ENCODE data around the gene KCND1.

Gene KCND1

GRCh38 chrX:48936429-48937053 is 35.1 kb downstream of the KCND1 start:
- no peak for DNase-seq

DNA sequence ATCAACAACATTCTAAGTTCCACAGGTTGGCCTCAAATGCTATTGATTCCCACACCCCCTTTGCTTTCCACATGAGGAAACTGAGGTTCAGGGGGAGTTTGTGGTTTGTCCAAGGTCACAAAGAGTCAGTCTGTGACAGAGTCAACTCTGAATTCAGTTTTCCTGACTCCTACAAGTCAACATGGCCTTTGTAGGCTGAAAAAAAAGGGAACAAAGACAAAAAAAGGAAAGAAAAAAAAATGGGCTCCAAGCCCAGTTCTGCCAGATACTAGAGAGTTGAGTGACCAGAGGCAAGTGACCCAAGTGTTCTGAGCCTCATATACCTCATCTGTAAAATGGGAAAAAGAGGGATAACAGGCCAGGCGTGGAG is 36.4 kb downstream of the KCND1 start:
- no peak for DNase-seq

- DNase-seq, result no peak
Observed at GRCh38 chrX:48934581-48935300, 36.9 kb downstream of the KCND1 start.

DNA sequence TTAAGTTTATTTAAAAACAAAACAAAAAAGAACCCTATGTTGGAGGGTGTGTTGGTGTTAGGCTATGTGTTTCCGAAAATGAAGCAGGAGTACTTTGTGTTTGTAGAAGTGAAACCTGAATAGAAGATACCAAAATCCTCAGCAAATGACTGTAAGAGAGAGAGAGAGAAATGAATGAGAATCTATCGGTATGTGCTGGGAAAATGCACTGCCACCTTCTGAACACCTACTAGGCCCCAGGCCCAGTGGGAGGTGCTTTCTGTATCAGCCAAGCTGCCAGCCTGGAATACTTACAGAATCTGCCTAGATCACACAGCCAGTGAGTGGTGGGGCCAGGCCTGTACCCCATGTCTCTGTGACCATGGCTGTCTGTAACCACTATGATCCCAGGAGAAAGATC is 37.9 kb downstream of the KCND1 start:
- DNase-seq, result no peak

DNA sequence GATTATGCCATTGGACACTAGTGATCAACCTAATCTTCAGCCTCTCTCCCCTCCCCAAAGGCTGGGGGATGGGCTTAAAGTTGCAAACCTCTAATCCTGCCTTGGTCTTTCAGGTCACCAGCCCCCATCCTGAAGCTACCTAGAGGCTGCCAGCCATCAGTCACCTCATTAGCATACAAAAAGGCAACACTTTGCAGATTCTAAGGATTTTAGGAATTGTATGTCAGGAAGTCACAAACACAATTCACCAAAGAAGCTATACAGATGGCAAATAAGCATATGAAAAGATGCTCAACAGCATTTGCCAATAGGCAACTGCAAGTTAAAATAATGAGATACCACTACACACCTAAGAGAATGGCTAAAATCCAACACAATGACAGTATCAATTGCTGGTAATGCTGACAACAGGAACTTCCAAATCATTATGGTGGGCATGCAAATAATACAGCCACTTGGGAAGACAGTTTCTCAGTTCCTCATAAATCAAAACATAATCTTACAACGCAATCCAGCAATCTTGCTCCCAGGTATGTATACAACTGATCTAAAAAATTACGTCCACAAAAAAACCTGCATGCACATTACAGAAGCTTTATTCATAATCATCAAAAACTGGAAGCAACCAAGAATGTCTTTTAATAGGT is 43.8 kb downstream of the KCND1 start:
- DNase-seq, result no peak

DNA sequence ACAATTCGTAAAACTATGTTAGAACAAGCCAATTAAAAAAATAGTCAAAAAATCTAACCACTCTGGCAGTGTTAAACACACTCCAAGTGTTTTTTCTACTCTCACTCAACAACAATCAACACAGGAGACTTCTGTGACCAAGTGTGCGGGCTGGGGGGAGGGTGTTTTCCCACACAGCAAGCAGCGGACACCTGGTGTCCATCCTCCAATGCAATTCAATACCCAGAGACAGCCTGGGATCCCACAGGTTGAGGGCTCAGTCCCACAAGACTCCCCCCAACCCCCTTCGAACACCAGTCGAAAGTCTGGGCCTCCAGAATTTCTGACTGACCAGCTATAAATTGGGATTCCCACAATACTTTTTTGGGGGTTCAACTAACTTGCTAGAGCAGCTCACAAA is 44.5 kb downstream of the KCND1 start:
- no peak for DNase-seq

DNA sequence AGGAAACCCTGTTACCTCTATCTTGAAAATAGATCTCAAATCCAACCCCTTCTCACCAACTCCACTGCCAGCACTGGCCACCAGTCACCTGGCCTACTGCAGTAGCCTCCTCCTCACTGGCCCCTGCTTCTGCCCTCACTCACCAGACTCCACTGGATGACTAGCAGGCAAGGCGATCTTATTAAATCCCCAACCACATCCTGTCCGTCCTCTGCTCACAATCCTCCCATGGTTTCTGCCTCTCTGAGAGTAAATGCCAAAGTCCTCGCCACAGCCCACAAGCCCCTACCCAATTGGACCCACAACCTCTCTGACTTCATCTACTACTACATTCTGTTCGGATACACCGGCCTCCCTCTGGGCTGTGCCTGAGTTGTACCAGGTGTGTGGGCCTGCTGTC is 47.4 kb downstream of the KCND1 start:
- no peak for DNase-seq

GRCh38 chrX:48923771-48924170 is 47.9 kb downstream of the KCND1 start:
- DNase-seq, result no peak

- DNase-seq, result no peak
Observed at GRCh38 chrX:48920718-48921104, 50.9 kb downstream of the KCND1 start.

DNA sequence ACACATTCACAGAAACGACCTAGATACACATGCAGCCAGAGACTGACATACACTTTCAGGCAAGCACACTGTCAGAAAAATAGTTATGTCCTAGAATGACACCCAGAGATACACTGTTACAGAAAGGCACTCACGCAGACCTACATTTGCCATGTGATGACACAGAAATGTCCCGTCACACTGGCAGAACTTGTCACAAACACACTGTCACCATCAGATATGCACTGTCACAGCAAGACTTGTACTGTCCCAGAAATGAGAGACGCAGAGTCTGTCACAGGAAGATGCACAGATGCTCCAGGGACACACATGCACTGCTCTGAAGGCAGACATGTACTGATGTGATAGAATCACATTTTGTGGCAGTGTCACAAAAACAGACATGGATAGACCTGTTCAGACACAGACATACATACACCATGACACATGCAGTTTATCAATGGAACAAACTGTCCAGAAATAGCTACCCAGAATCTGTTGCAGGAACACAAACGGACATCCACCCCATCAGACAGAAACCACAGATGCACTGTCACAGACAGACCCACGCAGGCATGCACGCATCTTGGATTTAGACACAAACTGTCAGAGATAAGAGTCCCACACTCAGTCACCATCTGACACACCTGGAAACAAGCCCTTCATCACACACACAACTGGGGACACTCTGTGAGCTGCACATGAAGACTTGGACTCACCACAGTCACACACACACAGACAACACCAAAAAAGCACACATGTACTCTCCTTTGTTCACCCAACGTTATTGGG is 51.5 kb downstream of the KCND1 start:
- DNase-seq, result no peak

DNA sequence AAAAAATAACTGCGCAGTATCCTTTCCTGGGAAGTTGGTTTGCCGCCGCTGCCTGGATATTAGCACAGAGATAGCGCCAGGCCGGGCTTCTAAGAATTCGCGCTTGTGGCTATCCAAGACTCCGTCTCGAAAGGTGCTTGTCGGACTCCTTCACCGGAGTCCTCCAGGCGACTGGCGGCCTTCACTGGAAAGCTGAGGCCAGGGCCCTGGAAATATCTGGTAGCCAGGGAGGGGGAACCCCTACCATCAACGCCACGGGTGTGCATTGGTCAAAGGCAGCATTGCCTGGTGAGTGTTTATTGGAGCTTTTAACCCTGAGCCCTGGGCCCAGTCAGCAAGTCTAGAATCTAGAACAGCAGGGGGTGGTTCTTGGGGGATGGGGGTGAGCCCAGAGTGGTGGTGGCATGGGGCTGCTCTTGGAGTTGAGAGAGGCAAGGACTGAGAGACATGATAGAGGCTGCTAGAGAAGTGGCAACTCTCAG is 52.2 kb downstream of the KCND1 start:
- peak; percentile 44 for DNase-seq

DNA sequence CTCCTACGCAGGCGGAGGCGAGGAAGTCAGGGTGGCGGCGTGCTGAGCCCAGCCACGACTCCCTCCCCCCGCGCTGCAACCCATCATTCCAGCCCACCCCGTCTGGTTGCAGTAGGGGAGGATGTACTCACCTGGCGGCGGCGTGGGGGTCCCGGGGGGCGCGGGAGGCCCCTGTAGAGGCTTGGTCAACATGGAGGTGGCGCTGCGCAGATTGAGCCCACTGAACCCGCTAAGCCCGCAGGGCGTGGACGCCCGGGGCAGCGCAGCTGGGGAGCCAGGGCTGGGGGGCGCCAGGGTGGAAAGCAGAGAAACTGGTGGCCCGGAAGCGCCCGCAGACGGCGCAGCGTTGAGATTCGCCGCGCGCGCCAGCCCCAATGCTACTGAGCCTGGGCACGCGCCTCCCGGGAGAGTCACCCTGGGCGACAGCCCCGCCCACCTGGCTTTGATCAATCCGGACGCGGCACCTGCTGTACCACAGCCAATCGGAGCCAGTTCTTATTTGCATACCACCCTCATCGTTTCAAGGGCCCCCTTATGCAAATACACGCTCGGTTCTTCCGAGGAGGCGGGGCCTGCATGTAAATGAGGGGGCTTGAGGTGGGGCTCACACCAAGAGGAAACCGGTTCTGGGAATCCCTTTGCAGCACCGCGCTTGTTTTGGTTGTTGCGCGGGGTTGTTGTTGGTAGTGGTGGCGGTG is 52.9 kb downstream of the KCND1 start, which contains the start of gene PIM2:
Gene PIM2 (minus strand): TSS at position 382 of the 698 bp plus-strand sequence. CDS start 190 bp downstream, at position 192.
- peak; percentile 97 for DNase-seq

DNA sequence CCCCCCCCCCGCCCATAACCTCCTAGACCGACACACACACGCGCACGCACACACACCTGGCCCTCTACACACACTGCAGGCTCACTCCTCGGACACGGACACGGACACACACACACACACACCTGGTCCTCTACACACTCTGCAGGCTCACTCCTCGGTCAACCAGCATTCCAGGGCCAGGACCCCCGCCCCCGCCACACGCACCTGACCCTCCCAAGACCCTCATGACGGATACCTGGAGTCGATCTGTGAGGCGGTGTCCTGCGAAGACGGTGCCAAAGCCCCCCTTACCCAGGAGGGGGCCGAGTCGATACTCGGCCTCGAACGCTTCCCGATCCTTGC is 53.4 kb downstream of the KCND1 start:
- DNase-seq, result peak; percentile 24

GRCh38 chrX:48917139-48918001 is 54.3 kb downstream of the KCND1 start:
- DNase-seq, result peak; percentile 92

DNA sequence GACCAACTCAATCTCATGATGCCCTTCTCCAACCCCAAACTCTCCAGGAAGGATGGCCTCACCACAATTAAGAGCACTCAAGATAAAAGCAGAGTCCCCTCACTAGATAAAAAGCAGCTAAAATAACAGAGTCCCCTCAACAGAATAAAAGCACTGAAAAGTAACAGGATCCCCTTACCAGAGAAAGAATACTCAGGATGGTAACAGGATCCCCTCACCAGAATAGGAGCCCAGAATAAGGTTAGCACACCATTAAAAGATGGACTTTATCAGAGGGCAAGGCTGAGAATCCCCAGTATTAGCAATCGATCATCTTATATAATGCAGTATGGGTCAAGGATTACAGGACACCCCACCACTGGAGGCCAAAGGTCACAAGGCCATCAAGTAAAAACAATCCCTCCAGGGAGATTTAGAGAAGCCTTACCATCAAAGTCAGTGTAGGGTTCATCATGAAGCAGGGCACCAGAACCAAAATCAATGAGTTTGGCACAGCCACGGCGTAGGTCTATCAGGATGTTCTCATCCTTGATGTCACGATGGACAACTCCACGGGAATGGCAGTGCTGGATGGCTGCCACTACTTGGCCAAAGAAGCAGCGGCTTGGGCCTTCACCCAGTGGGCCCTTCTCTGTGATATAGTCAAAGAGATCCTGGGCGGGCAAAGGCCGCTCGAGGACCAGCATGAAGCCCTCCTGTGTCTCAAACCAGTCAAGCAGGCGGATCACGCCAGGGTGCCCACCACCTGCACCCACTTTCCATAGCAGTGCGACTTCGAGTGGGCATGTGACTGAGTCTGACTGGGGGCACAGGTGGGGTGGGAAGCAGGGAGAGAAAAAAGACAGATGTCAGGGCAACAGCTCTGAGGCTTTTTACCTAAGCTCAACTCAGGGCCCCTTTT is 56.8 kb downstream of the KCND1 start:
- DNase-seq, result no peak

DNA sequence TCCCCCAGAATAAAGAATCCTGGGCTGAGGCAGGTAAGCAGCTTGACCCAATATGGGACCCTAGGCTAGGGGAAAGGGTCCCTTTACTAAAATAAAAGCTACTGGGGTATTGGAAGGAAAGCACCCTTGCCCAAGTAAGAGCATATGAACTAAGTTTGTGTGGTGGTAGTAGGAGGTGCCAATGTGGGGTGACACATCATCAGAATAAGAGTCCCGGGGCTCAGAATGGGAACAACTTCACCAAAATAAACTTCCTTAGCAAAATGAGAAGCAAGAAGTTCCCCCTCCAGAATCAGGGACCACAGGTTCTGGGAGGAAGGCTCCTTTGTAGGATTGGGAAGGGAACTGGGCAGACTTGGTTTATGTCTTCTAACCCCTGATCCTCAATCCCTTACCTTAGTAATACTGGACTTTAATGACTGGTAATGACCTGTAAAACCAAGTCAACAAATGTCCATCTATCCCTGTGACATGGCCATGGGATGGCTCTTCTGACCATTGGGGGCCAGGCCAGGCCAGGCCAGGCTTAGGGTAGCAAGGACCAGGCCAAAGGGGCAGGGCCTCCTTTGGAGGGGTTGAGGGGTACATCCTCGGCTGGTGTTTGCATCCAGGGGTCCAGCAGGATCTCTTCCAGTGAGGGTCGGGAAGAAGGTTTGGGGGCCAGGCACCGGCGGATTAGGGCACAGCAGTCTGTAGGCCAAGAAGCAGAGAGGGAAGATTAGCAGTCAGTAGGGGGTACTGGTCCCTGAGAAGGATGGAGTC is 57.9 kb downstream of the KCND1 start:
- no peak for DNase-seq

DNA sequence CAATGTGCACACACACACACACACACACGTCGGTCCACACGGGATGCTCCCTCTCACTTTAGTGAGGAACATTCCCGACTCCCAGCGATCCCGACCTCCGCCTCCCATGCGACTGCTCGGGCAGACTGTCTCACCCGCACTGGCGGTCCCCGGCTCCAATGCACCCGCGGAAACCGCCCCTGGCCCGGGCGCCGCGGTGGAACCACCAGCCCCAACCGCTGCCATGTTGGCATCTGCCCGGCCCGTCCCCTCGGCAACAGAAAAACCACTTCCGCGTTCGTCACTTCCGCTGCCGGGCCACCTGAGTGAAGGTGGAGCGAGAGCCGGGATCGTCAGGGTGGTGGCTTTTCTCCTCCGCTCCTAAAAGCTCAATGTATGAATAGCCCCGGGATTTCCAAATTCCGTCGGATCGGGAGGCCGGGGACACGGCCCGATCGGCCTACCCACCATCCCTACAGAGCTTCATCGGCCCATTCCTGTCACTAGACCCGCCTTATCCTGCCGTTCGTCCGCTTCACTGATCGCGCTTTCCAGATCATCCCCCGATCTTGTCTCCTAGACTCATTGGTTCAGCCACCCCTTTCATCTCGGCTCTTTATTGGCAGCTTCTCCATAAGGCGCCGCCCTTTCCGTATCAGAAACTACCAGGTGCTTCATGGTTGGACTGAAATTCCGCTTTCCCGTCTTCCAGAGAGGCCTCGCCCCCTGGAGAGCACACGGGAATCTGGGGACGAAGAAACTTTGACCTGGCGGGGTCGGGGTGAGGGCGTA is 60.0 kb downstream of the KCND1 start, which contains the start of gene SLC35A2:
Gene SLC35A2 (minus strand): TSS at position 235 of the 771 bp plus-strand sequence. CDS start 10 bp downstream, at position 225.
- DNase-seq, result peak; percentile 86

Data from NCI-H146 (cell line).